Esophagus squamous epithelium (tissue), 4 donors: Measurements from ENCODE around the gene ULK2.

Experiments
- POLR2A ChIP-seq, 4 donors: fragments of 450-650 bp; IDR thresholded peaks; one replicate each; pipeline ENCODE4 v1.6.1; 2017; ENCODE audit warnings: antibody characterized with exemption in 4 of 4, mild to moderate bottlenecking in 4 of 4, moderate library complexity in 3 of 4
- TF ChIP-seq, protein P1 (sequence below), 6 experiments: fragments of 450-650 bp in 4 of 6; fragments of 200-600 bp in 2 of 6; sonication (generic) in 2 of 6; IDR thresholded peaks; one replicate each; pipeline ENCODE4 v1.5.1; 2016 to 2019; ENCODE audit warnings: antibody characterized with exemption in 6 of 6, mild to moderate bottlenecking in 4 of 6, moderate library complexity in 4 of 6

DNA sequence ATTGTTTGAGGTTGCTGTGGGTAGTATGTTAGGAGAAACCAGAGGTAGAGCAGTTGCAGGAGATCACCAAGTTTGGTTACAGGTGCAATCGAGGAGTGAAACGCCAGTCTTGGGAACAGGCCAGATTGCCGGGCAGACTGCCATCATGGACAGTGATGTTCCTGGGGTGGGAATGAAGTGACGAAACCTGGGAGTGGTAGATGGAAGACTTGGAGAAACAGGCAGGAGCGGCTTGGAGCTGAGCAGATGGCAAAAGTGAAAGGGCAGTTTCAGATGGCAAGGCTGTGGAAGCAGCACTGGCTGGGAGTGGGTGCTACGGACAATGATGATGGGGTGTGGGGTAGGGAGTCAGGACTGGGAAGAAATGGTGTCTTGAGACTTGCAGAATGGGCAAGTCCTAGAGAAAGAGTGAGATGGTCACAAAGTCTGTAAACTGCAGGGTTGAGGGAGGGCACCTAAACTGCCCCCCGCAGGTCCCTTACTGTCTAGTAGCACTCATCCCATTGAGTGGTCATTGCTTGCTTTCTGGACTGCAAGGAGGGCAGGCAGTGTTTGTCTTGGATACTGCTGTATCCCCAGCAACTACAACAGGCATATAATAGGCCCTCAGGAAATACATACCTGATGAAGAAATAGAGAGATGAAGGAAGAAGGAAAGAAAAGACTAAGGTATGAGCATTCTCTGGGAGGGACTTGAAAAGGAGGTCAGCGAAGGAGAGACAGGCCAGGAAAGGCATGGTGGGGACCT lies 29.5 kb upstream of the ULK2 start:
- TF ChIP-seq, protein P1, sequence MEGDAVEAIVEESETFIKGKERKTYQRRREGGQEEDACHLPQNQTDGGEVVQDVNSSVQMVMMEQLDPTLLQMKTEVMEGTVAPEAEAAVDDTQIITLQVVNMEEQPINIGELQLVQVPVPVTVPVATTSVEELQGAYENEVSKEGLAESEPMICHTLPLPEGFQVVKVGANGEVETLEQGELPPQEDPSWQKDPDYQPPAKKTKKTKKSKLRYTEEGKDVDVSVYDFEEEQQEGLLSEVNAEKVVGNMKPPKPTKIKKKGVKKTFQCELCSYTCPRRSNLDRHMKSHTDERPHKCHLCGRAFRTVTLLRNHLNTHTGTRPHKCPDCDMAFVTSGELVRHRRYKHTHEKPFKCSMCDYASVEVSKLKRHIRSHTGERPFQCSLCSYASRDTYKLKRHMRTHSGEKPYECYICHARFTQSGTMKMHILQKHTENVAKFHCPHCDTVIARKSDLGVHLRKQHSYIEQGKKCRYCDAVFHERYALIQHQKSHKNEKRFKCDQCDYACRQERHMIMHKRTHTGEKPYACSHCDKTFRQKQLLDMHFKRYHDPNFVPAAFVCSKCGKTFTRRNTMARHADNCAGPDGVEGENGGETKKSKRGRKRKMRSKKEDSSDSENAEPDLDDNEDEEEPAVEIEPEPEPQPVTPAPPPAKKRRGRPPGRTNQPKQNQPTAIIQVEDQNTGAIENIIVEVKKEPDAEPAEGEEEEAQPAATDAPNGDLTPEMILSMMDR (IDR thresholded peaks at IDR 0.05) = no peak
- TF ChIP-seq POLR2A (IDR thresholded peaks at IDR 0.05) = no peak
